ENCODE measurements around the gene TBC1D1.

Gene TBC1D1

GRCh38 chr4:38144031-38144430 lies 253.1 kb downstream of the TBC1D1 start:
- H3K27ac ChIP-seq (ENCODE audit: extremely low read depth, low read depth, low read length): no peak overlapping the region
- ChIA-PET CTCF (interaction anchor here (0.7 kb wide), 1 partner anchor 21 kb away, joined by 3 read pairs; no protein-coding TSS in a partner anchor), POLR2A (no interaction called here)
- TF ChIP-seq ZNF707 (tag by site-specific recombination; IDR thresholded peaks at IDR 0.05): no peak
- no peak for TF ChIP-seq ZNF777 (tag by site-specific recombination; IDR thresholded peaks at IDR 0.05; ENCODE audit: borderline replicate concordance)
- no peak for TF ChIP-seq ZNF148 (tag by site-specific recombination; IDR thresholded peaks at IDR 0.05; ENCODE audit: borderline replicate concordance)
- no peak for TF ChIP-seq ZFHX2 (tag by site-specific recombination; conservative IDR thresholded peaks at IDR 0.05)
- TF ChIP-seq, protein P1, sequence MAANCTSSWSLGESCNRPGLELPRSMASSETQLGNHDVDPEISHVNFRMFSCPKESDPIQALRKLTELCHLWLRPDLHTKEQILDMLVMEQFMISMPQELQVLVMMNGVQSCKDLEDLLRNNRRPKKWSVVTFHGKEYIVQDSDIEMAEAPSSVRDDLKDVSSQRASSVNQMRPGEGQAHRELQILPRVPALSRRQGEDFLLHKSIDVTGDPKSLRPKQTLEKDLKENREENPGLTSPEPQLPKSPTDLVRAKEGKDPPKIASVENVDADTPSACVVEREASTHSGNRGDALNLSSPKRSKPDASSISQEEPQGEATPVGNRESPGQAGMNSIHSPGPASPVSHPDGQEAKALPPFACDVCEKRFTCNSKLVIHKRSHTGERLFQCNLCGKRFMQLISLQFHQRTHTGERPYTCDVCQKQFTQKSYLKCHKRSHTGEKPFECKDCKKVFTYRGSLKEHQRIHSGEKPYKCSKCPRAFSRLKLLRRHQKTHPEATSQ (tag by site-specific recombination; IDR thresholded peaks at IDR 0.05): no peak
- no peak for TF ChIP-seq ZNF433 (tag by site-specific recombination; IDR thresholded peaks at IDR 0.05; ENCODE audit: low read depth)
- no peak for TF ChIP-seq GLIS2 (tag by site-specific recombination; IDR thresholded peaks at IDR 0.05)
- no peaks in the 10 kb centered on the region for H3K9me3 ChIP-seq (ENCODE audit: control insufficient read depth, insufficient read depth, low read depth, low read length)
- no peak overlapping the region for H3K4me3 ChIP-seq (ENCODE audit: low read depth, low read length)
- H3K4me1 ChIP-seq (ENCODE audit: control insufficient read depth, insufficient read depth, low read length): no peaks in the 10 kb centered on the region
- peaks cover 0 to 9% of the 10 kb centered on the region in 2 experiments; a peak in 1 of 3 replicates for H3K36me3 ChIP-seq (ENCODE audit: control insufficient read depth in 2 of 2, insufficient read depth in 1 of 2, low read length in 2 of 2)

DNA sequence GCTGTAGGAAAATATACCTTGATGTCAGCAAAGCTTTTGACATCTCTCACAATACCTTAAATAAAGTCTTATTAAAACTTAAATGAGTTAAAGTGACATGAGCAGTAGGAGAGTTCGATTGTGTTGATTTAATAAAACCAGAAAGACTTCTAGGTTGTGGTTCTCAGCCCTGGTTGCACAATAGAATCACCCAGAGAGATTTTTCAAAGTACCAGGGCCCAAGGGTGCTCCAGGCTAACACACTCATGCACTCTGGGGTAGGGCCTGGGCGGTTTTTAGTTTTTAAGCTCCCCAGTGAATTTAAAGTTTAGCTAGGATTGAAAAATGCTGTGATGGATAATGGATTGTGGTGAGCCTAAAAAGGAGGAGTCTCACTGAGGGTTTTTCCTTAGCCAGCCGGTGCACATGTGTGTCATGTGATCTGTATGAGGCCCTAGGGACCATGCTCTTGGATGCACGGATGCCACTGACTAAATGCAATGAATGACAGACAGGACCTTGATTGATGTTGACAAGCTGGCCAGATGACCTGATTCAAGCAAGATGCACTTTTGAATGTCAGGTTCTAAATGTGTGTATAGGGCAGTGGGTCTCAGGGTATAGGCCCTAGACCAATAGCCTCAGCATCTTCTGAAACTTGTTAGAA lies 254.3 kb downstream of the TBC1D1 start:
- no peak overlapping the region for H3K27ac ChIP-seq (ENCODE audit: extremely low read depth, low read depth, low read length)
- ChIA-PET POLR2A (interaction anchor here (0.6 kb wide), 1 partner anchor 10 kb away, joined by 3 read pairs; no protein-coding TSS in a partner anchor), CTCF (interaction anchor here (0.5 to 0.6 kb wide), 2 partner anchors 174 to 391 kb away, joined by 3 to 4 read pairs; no protein-coding TSS in a partner anchor)
- H3K4me1 ChIP-seq (ENCODE audit: control insufficient read depth, insufficient read depth, low read length): no peaks in the 10 kb centered on the region; the same call in 1 of the 2 replicates
- TF ChIP-seq ZNF274 (IDR thresholded peaks at IDR 0.05; ENCODE audit: low read length): no peak
- TF ChIP-seq ZNF274 (tag by site-specific recombination; IDR thresholded peaks at IDR 0.05; ENCODE audit: borderline replicate concordance): no peak
- no peaks in the 10 kb centered on the region for H3K9me3 ChIP-seq (ENCODE audit: control insufficient read depth, insufficient read depth, low read depth, low read length)
- H3K36me3 ChIP-seq (ENCODE audit: control insufficient read depth in 2 of 2, insufficient read depth in 1 of 2, low read length in 2 of 2): no peaks in the 10 kb centered on the region
- no peak overlapping the region for H3K4me3 ChIP-seq (ENCODE audit: low read depth, low read length)

DNA sequence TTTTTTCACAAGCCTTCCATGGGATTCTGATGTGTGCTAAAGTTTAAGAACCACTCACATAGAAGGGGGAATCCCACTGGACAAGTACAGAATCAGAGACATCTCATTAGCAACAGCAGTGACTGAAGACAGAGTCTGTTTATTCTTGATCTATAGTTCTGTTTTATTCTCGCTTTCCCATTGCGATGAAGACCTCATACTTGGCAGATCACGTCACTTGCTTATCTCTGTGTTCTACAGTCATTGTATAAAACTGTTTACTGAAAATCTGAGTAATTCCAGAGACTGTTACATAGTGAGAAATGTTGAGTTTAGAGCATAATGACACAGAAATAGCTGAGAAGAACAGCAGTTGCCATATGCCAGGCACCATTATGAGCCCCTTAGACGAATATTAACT lies 254.9 kb downstream of the TBC1D1 start:
- H3K27ac ChIP-seq (ENCODE audit: extremely low read depth, low read depth, low read length): no peak overlapping the region
- H3K4me3 ChIP-seq (ENCODE audit: low read depth, low read length): no peak overlapping the region
- H3K36me3 ChIP-seq (ENCODE audit: control insufficient read depth in 2 of 2, insufficient read depth in 1 of 2, low read length in 2 of 2): no peaks in the 10 kb centered on the region
- TF ChIP-seq ZNF146 (tag by site-specific recombination; IDR thresholded peaks at IDR 0.05) (no peak), ZNF521 (tag by site-specific recombination; IDR thresholded peaks at IDR 0.05) (no peak), ZNF629 (tag by site-specific recombination; IDR thresholded peaks at IDR 0.05) (no peak)
- peaks cover 2% of the 10 kb centered on the region for H3K4me1 ChIP-seq (ENCODE audit: control insufficient read depth, insufficient read depth, low read length)
- POLR2A ChIA-PET: no interaction called here
- CTCF ChIA-PET: interaction anchor here (0.5 kb wide), 1 partner anchor 392 kb away, joined by 3 read pairs; no protein-coding TSS in a partner anchor
- no peaks in the 10 kb centered on the region for H3K9me3 ChIP-seq (ENCODE audit: control insufficient read depth, insufficient read depth, low read depth, low read length)

DNA sequence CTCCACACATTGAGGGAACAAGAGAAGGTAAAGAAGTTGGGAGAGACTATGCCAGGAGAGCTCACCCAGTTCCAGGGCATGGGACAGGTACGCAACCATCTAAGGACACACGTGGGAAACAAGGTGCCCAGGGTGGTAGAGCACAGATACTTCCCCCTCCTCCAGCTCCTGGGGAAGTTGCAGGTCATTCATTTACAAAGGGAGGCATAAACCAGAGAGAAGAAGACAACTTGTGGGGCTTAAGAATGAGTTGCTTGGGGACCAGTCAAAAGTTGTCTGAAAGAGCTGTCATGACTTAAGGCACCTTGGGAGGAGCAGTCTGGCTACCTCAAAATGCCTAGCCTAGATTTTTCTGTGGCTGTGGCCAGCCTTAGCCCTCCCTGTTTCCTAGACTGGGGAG lies 255.5 kb downstream of the TBC1D1 start:
- POLR2A ChIA-PET: no interaction called here
- CTCF ChIA-PET: no interaction called here
- no peaks in the 10 kb centered on the region for H3K36me3 ChIP-seq (ENCODE audit: control insufficient read depth in 2 of 2, insufficient read depth in 1 of 2, low read length in 2 of 2)
- no peaks in the 10 kb centered on the region for H3K9me3 ChIP-seq (ENCODE audit: control insufficient read depth, insufficient read depth, low read depth, low read length)
- H3K4me3 ChIP-seq (ENCODE audit: low read depth, low read length): no peak overlapping the region
- H3K27ac ChIP-seq (ENCODE audit: extremely low read depth, low read depth, low read length): no peak overlapping the region
- H3K4me1 ChIP-seq (ENCODE audit: control insufficient read depth, insufficient read depth, low read length): peaks cover 2% of the 10 kb centered on the region
- TF ChIP-seq, protein P2, sequence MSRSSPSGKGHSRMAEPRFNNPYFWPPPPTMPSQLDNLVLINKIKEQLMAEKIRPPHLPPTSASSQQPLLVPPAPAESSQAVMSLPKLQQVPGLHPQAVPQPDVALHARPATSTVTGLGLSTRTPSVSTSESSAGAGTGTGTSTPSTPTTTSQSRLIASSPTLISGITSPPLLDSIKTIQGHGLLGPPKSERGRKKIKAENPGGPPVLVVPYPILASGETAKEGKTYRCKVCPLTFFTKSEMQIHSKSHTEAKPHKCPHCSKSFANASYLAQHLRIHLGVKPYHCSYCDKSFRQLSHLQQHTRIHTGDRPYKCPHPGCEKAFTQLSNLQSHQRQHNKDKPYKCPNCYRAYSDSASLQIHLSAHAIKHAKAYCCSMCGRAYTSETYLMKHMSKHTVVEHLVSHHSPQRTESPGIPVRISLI (tag by site-specific recombination; IDR thresholded peaks at IDR 0.05): no peak
- TF ChIP-seq ZNF777 (tag by site-specific recombination; IDR thresholded peaks at IDR 0.05; ENCODE audit: borderline replicate concordance): no peak
- TF ChIP-seq ZNF148 (tag by site-specific recombination; IDR thresholded peaks at IDR 0.05; ENCODE audit: borderline replicate concordance): no peak
- no peak for TF ChIP-seq ZNF335 (tag by site-specific recombination; conservative IDR thresholded peaks at IDR 0.05)
- TF ChIP-seq ZBTB49 (tag by site-specific recombination; IDR thresholded peaks at IDR 0.05; ENCODE audit: low read depth): no peak
- TF ChIP-seq HOXA7 (CRISPR knock-in tag; IDR thresholded peaks at IDR 0.05; ENCODE audit: borderline replicate concordance): no peak
- TF ChIP-seq ZNF677 (tag by site-specific recombination; IDR thresholded peaks at IDR 0.05): no peak
